HG03469 (cell line): ENCODE data around the gene BANF2.

ENCODE experiments used
- ATAC-seq: cut with Tn5 transposase; IDR thresholded peaks from one replicate; pipeline ENCODE4 v1.9.1; 2021; ENCODE audit warnings: mild to moderate bottlenecking, moderate library complexity, moderate number of reproducible peaks; ENCODE audit not compliant: unreplicated experiment

BANF2 gene

DNA sequence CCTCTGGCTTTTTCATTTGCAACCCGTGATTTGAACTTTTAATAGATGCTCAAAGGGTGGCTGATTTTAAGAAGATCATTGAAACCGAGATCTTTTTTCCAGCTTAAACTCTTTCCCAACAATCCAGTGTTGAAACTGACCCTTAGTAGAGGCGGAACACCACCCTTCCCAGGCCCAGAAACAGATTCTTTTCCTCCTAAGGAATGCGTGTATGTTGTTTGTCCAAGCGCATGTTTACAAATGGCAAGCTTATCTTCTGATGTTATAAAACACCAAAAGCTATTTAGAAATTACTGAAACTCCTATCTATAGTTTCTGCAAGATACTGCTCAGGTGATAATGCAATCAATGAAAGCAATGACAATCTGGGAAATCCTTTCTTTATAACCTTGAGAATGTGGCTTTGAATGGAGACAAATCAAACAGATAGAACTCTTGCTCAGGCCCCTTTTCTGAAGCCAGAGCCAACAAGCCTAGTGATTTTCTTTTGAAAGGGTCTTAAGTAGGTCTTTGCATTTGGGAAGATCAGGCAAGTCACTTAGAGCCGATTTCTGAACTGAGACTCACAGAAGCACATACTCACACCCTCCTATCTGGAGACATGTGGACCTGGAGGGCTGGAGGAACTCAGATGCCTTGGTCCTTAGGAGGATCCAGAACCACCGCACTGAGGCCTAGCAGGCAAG lies 9.1 kb downstream of the BANF2 start:
- no peak for ATAC-seq

DNA sequence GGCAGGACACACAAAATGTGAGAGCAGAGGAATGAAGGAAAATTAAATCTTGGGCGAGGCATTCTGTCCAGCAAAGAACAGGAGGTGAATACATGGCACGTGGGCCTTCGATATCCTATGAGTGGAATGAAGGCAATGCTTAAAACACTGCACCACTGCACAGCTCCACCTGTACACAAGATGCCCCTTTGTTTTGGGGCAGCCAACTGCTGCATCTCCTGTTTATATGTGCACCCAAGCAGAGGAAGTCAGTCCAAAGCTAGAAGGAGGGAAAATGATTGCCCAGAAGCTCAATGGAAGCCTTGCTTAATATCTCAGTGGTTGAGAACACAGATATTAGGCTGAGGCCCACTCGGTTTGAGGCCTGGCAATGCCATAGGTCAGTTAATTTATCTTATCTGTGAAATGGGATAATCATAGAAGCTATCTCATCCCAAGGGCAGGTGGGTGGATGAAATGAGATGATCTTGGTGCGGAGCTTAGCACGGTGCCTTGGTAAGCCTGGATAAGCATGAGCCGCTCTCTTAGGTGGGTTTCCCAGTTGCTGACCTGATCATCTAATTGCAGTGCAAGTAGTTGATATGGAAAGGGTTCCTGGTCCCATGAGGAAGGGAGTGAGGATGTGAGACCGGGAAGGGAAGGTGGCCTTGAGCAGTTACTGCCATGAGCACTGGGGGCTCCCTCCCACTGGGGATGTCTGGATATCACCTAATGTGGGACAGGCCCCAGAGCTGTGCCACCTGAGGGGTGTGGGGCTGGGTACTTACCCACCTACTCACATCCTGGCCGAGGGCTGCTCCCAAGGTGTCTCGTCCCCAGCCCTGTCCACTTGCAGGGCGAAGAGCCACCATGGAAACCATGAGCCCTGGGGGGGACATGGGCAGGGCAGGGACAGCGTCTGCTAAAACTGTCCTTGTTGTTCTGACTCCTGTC lies 9.9 kb downstream of the BANF2 start:
- no peak for ATAC-seq

DNA sequence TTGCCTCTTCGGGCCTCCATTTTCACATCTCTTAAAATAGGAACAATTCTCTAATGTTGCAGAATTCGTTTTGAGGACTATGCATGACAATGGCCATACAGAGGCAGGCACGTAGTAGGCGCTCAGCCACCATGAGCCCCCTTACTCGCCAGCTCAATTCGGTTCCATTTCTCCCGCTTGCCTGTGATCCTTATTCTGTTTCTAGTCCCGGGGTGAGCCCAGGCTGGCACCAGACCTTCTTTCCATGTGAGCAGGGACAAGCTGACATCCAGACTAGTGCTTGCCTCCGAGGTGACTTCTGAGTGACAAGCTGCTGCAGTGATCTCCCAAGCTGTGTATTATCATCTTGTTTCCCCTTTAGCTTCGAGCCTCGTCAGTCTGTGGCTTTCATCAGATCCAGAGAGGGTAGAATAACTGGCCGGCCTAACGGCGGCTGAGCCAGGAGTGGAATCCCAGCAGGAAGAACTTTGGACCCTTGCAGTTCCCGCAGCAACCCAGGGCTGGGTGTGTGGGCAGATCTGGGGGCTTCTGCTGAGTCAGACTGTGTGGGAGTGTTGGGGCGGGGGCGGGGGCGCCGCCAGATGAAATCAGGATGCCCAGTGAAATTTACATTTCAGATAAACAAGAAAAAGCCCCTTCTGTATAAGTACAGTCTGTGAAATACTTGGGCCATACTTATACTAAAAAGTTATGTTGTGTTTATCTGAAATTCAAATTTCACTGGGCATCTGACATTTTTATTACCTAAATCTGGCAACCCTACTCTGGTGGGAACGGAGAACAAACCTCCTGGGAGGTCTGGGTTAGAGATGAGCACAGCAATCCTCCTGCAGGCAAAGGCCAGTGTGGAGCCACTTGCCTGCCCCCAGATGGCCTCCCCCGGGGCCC lies 10.9 kb downstream of the BANF2 start:
- no peak for ATAC-seq

DNA sequence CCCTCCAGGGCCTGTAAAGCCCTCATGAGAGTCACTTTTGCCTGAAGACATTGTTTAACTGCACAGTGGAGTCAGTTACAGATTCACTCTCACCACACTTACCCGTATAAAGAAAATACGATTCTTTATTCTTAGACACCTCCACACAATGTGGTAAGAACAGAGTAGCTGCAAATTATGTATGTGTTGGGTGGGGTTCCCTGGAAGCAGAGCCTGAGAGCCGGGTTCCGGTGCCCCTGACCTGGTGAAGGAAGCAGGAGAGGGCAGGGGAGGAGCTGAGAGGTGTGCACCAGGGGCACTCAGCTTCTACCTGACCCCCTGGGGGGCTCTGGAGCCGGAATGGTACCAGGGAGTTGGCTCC lies 11.5 kb downstream of the BANF2 start:
- no peak for ATAC-seq

DNA sequence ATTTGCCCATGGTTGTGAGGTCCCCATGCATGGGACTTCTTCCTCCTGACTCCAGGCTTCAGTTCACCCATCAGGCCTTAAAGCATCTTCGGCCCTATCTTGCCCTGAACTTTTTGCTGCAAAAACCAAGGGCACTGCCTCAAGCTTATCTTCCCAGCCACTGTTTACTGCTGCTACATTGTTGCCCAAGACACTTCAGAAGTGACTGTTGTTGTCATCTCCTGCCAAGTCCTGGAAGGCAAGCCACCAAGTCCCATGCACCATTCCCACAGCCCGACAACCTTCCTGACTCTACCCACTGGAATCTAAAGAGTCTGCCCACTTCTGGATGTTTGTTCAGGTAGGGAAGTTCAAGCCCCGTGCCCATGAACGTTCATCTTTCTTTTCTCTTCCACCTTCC lies 12.4 kb downstream of the BANF2 start:
- ATAC-seq, result no peak

DNA sequence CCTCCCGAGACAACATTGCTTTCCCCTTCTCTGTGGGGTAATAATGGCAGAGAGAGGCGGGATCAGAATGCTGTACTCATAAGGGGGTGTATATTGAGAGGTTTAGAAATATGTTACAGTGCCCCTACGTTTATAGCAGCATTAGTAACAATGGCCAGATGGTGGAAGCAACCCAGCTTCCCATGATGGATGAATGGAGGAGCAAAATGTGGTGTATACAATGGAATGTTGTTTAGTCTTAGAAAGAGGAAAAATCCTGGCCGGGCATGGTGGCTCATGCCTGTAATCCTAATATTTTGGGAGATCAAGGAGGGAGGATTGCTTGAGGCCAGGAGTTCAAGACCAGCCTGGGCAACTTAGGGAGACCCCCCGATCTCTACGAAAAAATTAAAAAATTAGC lies 12.9 kb downstream of the BANF2 start:
- ATAC-seq, result no peak

DNA sequence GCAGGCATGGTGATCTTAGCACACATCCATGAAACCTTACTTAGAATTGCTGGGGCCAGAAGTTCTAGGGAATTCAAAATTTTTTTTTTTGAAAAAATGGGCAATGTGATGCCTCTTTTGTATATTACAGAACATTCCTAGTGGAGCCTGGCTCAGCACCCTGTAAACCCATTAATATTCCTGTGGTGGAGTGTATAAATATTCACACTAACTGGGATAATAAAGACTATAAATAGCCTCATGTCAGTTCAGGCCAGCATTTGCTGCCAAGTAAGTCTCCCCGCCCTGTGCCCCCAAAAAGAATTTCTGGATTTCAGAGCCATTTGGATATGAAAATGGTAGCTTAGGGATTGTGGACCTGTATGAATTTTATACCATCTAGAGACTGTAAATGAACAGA lies 14.8 kb downstream of the BANF2 start:
- no peak for ATAC-seq

DNA sequence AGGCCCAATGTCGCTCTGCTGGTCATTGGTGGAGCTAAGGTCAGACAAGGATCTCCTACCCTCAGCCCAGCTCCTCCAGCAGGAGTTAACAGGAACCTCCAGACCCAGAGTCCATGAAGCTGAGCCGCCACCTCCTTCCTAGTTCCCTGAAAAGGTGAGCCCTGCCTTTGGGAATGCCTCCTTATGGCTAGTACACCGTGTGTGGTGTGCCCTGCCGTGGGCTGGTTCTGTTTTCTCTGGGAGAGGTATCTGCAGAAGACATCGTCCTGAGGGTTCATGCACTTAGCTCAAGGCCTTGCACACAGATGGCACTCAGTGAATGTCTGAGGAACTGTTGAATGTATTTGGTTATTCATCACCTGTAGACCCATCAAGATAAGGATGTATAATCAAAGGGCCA lies 15.3 kb downstream of the BANF2 start:
- no peak for ATAC-seq

DNA sequence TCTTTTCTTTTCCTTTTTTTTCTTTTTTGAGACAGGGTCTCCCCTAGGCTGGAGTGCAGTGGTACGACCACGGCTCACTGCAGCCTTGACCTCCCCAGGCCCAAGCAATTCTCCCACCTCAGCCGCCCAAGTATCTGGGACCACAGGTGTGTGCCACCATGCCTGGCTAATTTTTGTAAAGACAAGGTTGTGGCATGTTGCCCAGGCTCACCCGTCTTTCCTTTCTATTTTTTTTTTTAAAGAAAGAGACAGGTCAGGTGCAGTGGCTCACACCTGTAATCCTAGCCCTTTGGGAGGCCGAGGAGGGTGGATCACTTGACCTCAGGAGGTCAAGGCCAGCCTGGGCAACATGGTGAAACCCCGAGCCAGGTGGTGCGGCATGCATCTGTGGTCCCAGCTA lies 16.6 kb downstream of the BANF2 start:
- ATAC-seq, result no peak

DNA sequence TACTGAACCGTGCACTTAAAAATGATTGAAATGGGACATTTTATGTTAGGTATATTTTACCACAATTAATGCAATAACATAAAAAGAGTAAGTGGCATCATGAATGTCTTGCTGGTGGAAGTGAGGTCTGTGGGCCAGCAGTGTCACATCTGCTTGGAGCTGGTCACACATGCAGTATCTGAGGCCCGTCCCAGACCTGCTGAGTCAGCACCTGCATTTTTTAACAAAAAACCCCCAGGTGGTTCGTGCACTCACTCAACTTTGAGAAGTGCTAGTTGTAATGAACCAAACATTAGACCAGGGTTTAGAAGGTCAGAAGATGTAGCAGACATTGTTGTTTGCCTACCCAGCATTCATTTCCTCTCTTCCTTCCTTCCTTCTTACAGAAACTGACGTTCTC lies 21.0 kb downstream of the BANF2 start:
- ATAC-seq, result no peak

DNA sequence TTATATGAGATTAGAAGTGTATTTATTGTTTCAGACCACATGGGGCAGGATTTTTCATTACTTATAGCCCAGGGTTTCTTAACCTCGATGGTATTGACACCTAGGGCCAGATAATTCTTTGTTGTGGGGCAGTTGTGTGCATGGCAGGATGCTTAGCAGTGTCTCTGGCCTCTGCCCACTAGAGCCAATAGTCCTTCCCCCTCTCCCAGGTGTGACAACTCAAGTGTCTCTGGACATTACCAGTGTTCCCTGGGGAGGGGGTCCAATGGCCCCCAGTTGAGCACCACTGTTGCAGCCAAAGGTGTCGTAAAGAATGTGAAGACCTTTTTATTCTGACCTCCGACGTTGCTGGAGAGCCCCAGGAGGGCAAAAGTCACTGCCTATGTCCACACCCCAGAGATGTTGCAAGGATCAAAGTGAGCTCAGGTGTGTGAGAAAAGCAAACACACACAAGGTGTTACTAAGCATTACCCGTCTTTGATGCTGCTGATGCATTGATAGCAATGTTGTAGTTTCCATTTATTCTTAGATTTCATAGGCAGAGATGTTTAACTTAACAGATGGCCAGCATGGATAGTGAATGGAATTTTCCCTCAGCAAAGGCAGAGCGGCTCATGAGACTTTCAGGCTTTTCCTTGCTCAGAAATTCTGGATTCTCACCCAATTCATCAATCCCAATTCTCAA lies 22.2 kb downstream of the BANF2 start:
- no peak for ATAC-seq

DNA sequence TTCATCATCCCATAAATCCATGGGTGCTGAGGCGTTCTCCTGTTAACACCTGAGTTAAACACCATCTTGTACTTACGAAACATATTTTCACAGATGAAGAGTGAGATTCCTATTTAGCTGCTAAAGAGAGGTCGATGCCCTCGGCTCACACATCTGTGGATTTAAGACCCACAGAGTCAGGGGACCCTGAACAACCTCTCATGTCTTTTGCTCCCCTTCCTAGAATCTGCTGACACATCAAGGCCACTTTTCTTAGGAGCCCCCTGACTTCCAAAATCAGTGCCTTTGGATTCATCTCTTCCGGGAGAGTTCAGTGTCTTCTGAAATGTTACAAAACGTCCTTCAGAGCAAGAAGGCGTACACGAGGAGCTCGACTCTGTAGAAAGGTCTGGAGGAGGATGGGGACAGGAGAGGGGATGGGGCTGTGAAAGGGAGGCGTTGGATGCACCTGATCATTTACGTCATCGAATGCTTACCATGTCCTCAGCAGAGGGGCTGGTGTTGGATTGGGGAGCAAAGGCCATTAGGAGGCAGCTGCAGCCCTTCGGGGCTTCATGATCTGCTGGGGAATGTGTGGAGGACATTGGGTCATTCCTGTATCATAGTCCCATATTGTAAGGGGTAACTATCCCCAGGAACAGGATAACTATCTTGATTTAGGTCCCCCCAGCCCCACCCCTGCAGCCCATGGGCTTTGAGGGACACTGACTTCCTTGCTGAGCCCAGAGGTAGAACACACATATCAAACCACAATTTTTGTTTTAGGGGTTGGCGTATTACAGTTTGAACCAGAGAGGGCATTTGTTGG lies 22.9 kb downstream of the BANF2 start:
- no peak for ATAC-seq

DNA sequence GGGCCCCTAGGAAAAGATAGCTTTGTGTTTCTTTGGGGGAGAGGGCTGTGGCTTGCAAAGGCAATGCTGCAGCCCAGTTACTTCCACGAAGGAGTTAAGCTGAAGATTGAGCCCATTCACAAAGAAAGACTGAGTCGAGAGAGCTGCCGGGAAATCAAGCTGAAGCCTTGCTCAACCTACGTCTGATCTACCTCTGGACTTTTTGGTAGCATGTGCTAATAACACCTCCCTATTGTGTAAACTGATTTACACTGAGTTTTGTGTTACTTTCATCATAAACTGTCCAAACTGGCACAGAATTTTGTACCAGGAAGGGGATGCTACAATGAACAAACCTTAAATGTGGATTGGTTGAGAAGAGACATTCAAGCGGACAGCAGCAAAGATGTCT lies 23.5 kb downstream of the BANF2 start:
- no peak for ATAC-seq

DNA sequence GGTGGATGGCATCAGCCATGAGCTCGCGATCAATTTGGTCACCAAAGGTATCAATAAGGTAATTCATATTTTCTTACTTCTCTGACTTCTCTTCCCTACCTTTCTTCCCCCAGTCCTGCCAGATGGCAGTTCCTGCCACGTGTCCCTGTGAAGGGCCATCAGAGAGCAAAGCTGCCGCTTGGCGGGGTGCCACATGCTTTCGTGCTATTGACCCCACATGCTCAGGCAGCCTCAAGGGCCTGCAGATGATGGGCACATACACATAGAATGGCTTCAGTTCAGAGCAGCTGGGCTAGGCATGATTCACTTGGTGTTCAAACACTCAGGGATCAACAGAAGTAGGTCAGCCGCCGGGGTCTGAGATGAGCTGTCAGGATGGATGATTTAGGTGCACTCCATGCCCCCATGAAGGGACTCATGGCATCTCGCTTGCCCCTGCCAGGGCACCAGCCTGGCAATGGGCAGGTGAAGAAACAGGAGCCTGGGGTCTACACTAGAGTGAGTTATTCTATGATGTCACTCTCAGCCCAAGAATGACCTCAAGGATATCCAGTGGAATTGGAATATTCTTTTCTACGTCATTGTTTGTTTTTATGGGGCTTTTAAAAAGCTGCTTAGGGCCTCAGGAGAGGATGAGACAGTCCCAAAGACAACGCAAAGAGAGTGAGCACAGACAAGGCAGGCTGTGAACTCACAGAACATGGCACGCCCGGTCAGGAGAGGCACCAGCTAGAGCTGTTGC lies 25.5 kb downstream of the BANF2 start:
- no peak for ATAC-seq

DNA sequence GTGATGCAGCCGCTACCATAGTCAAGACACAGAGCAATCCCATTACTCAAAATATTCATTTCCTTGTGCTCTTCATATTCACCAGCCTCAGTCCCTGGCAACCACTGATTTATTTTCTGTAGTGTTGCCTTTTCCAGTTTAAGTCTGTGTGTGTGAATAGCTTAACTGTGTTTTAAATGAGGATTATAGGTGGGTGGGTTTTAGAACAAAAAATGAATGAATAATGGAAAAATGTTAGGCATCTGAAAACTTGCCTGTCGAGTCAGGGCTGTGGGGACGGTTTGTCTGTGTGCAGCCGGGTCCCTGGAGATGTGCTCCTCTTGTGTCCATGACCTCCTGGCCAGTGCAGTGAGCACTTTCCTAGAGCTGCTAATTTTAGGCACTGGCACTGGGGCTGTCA lies 27.1 kb downstream of the BANF2 start:
- ATAC-seq, result no peak

DNA sequence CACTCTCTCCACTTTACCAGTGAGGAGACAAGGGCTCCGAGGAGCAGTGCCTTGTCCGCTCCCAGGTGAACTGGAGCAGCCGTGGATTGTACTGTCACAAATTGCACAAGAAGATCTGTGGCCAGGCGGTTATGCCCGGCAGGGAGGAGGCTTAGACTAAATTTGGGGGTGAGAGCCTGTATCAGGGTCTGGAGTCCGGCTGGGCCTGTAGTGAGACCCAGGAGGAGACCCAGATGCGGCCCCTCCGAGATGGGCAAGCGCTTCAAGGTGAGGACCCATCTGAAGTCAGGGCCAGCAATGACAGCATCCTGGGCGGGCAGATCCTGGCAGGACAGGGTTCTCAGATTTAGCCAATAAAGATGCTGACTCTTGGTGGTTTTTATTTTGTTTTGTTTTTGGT lies 27.6 kb downstream of the BANF2 start:
- no peak for ATAC-seq

DNA sequence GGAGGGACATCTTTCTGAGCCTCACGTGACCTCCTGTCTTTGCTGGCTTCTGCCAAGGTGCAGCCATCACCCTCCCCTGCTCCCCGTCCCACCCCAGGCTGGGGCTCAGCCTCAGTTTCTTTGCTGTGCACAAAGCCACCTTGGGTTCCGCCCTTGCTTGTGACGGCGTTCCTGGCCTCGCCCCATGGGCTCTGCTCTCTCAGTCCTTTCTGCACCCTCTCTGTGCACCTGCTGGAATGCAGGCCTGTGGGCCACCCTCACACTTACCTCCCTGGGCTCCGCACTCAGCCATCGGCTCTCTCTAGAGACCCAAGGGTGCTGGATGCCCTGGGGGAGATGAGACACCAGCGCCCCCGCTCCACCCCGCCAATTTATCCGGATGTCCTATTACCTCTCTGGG lies 28.3 kb downstream of the BANF2 start:
- ATAC-seq, result no peak

DNA sequence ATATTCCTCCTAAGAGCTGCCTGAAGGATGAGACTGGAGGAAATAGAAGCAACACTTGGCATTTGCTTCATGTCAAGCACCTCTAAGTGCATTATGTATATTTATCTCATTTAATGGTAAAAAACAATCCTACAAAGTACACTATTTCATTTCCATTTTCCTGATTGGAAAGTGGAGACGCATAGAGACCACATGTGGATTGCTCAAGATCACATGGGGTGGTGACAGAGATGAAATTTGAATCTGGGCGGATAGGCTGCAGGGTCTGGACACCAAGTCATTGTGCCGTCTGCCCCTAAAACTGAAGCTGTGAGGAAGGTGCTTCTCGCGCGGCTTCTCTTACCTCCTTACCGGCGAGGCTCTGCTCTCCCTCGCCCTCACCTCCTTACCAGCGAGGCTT lies 30.3 kb downstream of the BANF2 start:
- ATAC-seq, result no peak

DNA sequence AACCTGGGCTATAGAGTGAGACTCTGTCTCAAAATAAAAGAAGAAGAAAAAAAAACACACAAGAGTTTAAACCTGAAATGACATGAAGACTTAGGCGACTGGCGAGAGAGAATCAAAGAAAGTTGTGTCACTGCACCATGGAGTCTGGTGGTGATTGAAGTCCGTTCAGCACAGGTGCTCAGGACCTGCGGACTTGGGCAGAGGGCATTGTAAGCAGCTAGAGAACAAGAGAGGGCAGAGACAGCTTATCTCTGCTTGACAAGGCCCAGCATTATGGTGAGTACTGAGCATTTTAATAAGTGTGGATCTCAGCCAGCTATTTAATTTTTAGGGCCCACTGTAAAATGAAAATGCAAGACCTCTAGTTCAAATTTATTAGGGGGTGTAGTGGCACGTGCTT lies 31.5 kb downstream of the BANF2 start:
- ATAC-seq, result no peak
